ENCODE results near the gene ERMN. TPM values are rescaled to one million over a fixed set of nuclear protein-coding genes. Genes with fewer than 3 reads are reported as not detected.

Gene ERMN
- total RNA-seq, 2 donors from 2014 or later, result 0.17 TPM; not detected in 1

GRCh38 chr2:157334335-157334734 is 8.7 kb upstream of the ERMN start:
- H3K27me3 ChIP-seq (replicated peaks; ENCODE audit: insufficient read depth), result no peaks in the 10 kb centered on the region
- no peaks in the 10 kb centered on the region for H3K9me3 ChIP-seq
- TF ChIP-seq POLR2AphosphoS5 (IDR thresholded peaks at IDR 0.05) (no peak), POLR2A (IDR thresholded peaks at IDR 0.05) (no peak), CTCF (IDR thresholded peaks at IDR 0.05) (no peak)
- H3K36me3 ChIP-seq, result no peaks in the 10 kb centered on the region
- intact Hi-C loops (cut with DNase I), result no loop called here
- no peaks in the 10 kb centered on the region for H3K4me1 ChIP-seq (replicated peaks)
- WGBS, result 91% methylated on average over 4 of the region's 4 CpGs
- H3K27ac ChIP-seq, result no peak overlapping the region
- H3K4me3 ChIP-seq, result no peak overlapping the region
- no peak for DNase-seq (ENCODE audit: low spot score)

- no peaks in the 10 kb centered on the region for H3K36me3 ChIP-seq
- H3K27me3 ChIP-seq (replicated peaks; ENCODE audit: insufficient read depth), result no peaks in the 10 kb centered on the region
- no peak for DNase-seq (ENCODE audit: low spot score)
- no peaks in the 10 kb centered on the region for H3K9me3 ChIP-seq
- H3K4me3 ChIP-seq, result no peak overlapping the region
- no peaks in the 10 kb centered on the region for H3K4me1 ChIP-seq (replicated peaks)
- TF ChIP-seq POLR2A (IDR thresholded peaks at IDR 0.05) (no peak), CTCF (IDR thresholded peaks at IDR 0.05) (no peak), POLR2AphosphoS5 (IDR thresholded peaks at IDR 0.05) (no peak)
- 94% methylated on average over 2 of the region's 2 CpGs for WGBS
- intact Hi-C loops (cut with DNase I), result no loop called here
- no peak overlapping the region for H3K27ac ChIP-seq
These were observed 7.9 kb upstream of the ERMN start for GRCh38 chr2:157333304-157334047.

- Histone ChIP-seq H3K27me3 (replicated peaks; ENCODE audit: insufficient read depth) (no peaks in the 10 kb centered on the region), H3K36me3 (no peaks in the 10 kb centered on the region), H3K9me3 (no peaks in the 10 kb centered on the region), H3K27ac (no peak overlapping the region), H3K4me1 (replicated peaks) (no peaks in the 10 kb centered on the region), H3K4me3 (no peak overlapping the region)
- DNase-seq (ENCODE audit: low spot score), result peak; percentile 12
- intact Hi-C loops (cut with DNase I), result no loop called here
- WGBS, result 63% methylated on average over 9 of the region's 9 CpGs
- TF ChIP-seq POLR2A (IDR thresholded peaks at IDR 0.05), result no peak
- no peak for TF ChIP-seq POLR2AphosphoS5 (IDR thresholded peaks at IDR 0.05)
- TF ChIP-seq CTCF (IDR thresholded peaks at IDR 0.05), result no peak
These were observed 3.9 kb upstream of the ERMN start for GRCh38 chr2:157329524-157329923.

- intact Hi-C loops (cut with DNase I), result no loop called here
- Histone ChIP-seq H3K9me3 (no peaks in the 10 kb centered on the region), H3K36me3 (no peaks in the 10 kb centered on the region), H3K27ac (no peak overlapping the region), H3K4me3 (no peak overlapping the region), H3K4me1 (replicated peaks) (no peaks in the 10 kb centered on the region), H3K27me3 (replicated peaks; ENCODE audit: insufficient read depth) (no peaks in the 10 kb centered on the region)
- TF ChIP-seq CTCF (IDR thresholded peaks at IDR 0.05) (peak; percentile 37 to 69 (median 67)), POLR2AphosphoS5 (IDR thresholded peaks at IDR 0.05) (no peak), POLR2A (IDR thresholded peaks at IDR 0.05) (no peak)
- 33% methylated on average over 11 of the region's 11 CpGs for WGBS
- peak; percentile 67 for DNase-seq (ENCODE audit: low spot score)
These were observed 2.2 kb upstream of the ERMN start for GRCh38 chr2:157327621-157328500.

All from prostate gland (tissue), 2 donors.